HEK293 (cell line): ENCODE data around the gene PITRM1.

Experiments
- MZF1 ChIP-seq: fragments of 450-650 bp; formaldehyde crosslinking; IDR thresholded peaks from 2 replicates; pipeline ENCODE4 v1.5.1; 2017; ENCODE audit warnings: missing biosample characterization, missing genetic modification characterization, borderline replicate concordance
- SALL2 ChIP-seq: fragments of 450-650 bp; formaldehyde crosslinking; IDR thresholded peaks from 2 replicates; pipeline ENCODE4 v1.5.0; 2017; ENCODE audit warnings: missing biosample characterization, mild to moderate bottlenecking, missing genetic modification characterization, borderline replicate concordance
- TRIM28 ChIP-seq: IDR thresholded peaks from 2 replicates; pipeline ENCODE4 v1.6.1; 2011; ENCODE audit warnings: low read length, control low read depth, borderline replicate concordance
- ZBTB44 ChIP-seq: fragments of 450-650 bp; IDR thresholded peaks from 2 replicates; pipeline ENCODE4 v1.5.1; 2018; ENCODE audit warnings: missing biosample characterization, mild to moderate bottlenecking, missing genetic modification characterization
- ZBTB48 ChIP-seq: fragments of 450-650 bp; formaldehyde crosslinking; IDR thresholded peaks from 2 replicates; pipeline ENCODE4 v1.5.1; 2016; ENCODE audit warnings: missing biosample characterization, missing genetic modification characterization
- ZNF155 ChIP-seq: fragments of 450-650 bp; formaldehyde crosslinking; IDR thresholded peaks from 2 replicates; pipeline ENCODE4 v1.5.1; 2016; ENCODE audit warnings: missing biosample characterization, missing genetic modification characterization
- ZNF169 ChIP-seq: fragments of 450-650 bp; formaldehyde crosslinking; IDR thresholded peaks from 2 replicates; pipeline ENCODE4 v1.5.1; 2016; ENCODE audit warnings: missing biosample characterization, missing genetic modification characterization
- ZNF174 ChIP-seq: fragments of 450-650 bp; formaldehyde crosslinking; IDR thresholded peaks from 2 replicates; pipeline ENCODE4 v1.5.0; 2017; ENCODE audit warnings: missing biosample characterization, mild to moderate bottlenecking, missing genetic modification characterization
- ZNF175 ChIP-seq: fragments of 450-650 bp; formaldehyde crosslinking; IDR thresholded peaks from 2 replicates; pipeline ENCODE4 v1.5.1; 2016; ENCODE audit warnings: missing biosample characterization, missing genetic modification characterization
- ZNF223 ChIP-seq: fragments of 450-650 bp; formaldehyde crosslinking; IDR thresholded peaks from 2 replicates; pipeline ENCODE4 v1.5.1; 2016; ENCODE audit warnings: missing biosample characterization, missing genetic modification characterization
- ZNF248 ChIP-seq: fragments of 450-650 bp; formaldehyde crosslinking; IDR thresholded peaks from 2 replicates; pipeline ENCODE4 v1.5.1; 2017; ENCODE audit warnings: missing biosample characterization, missing genetic modification characterization
- ZNF280C ChIP-seq: fragments of 450-650 bp; formaldehyde crosslinking; IDR thresholded peaks from 2 replicates; pipeline ENCODE4 v1.5.1; 2016; ENCODE audit warnings: missing biosample characterization, missing genetic modification characterization
- ZNF548 ChIP-seq: fragments of 450-650 bp; formaldehyde crosslinking; IDR thresholded peaks from 2 replicates; pipeline ENCODE4 v1.5.1; 2016; ENCODE audit warnings: missing biosample characterization, missing genetic modification characterization
- TF ChIP-seq, protein P1 (sequence below): fragments of 450-650 bp; formaldehyde crosslinking; IDR thresholded peaks from 2 replicates; pipeline ENCODE4 v1.5.1; 2016; ENCODE audit warnings: missing biosample characterization, missing genetic modification characterization, borderline replicate concordance
- TF ChIP-seq, protein P2 (sequence below): fragments of 450-650 bp; formaldehyde crosslinking; IDR thresholded peaks from 2 replicates; pipeline ENCODE4 v1.5.1; 2016; ENCODE audit warnings: missing biosample characterization, missing genetic modification characterization
- TF ChIP-seq, protein P3 (sequence below): fragments of 450-650 bp; formaldehyde crosslinking; IDR thresholded peaks from 2 replicates; pipeline ENCODE4 v1.5.1; 2016; ENCODE audit warnings: missing biosample characterization, missing genetic modification characterization
- TF ChIP-seq, protein P4 (sequence below): fragments of 450-650 bp; formaldehyde crosslinking; IDR thresholded peaks from 2 replicates; pipeline ENCODE4 v1.5.1; 2016; ENCODE audit warnings: missing biosample characterization, missing genetic modification characterization
- TF ChIP-seq, protein P5 (sequence below): fragments of 450-650 bp; formaldehyde crosslinking; IDR thresholded peaks from 2 replicates; pipeline ENCODE4 v1.5.1; 2016; ENCODE audit warnings: missing biosample characterization, missing genetic modification characterization

The PITRM1 gene

GRCh38 chr10:3197348-3198003 lies 24.9 kb upstream of the PITRM1 start (continued):
- TF ChIP-seq MZF1 (tag by site-specific recombination) (peak; percentile 50; the same call in 1 of the 2 replicates), ZNF175 (tag by site-specific recombination) (no peak), TRIM28 (peak; percentile 88), ZNF169 (tag by site-specific recombination) (no peak), ZNF280C (tag by site-specific recombination) (no peak), ZNF174 (tag by site-specific recombination) (no peak), ZNF248 (tag by site-specific recombination) (no peak), ZNF155 (no peak), SALL2 (tag by site-specific recombination) (no peak), ZBTB44 (tag by site-specific recombination) (peak; percentile 53; the same call in 1 of the 2 replicates), ZBTB48 (peak; percentile 88), ZNF548 (tag by site-specific recombination) (no peak), ZNF223 (tag by site-specific recombination) (no peak)
- TF ChIP-seq, protein P1, sequence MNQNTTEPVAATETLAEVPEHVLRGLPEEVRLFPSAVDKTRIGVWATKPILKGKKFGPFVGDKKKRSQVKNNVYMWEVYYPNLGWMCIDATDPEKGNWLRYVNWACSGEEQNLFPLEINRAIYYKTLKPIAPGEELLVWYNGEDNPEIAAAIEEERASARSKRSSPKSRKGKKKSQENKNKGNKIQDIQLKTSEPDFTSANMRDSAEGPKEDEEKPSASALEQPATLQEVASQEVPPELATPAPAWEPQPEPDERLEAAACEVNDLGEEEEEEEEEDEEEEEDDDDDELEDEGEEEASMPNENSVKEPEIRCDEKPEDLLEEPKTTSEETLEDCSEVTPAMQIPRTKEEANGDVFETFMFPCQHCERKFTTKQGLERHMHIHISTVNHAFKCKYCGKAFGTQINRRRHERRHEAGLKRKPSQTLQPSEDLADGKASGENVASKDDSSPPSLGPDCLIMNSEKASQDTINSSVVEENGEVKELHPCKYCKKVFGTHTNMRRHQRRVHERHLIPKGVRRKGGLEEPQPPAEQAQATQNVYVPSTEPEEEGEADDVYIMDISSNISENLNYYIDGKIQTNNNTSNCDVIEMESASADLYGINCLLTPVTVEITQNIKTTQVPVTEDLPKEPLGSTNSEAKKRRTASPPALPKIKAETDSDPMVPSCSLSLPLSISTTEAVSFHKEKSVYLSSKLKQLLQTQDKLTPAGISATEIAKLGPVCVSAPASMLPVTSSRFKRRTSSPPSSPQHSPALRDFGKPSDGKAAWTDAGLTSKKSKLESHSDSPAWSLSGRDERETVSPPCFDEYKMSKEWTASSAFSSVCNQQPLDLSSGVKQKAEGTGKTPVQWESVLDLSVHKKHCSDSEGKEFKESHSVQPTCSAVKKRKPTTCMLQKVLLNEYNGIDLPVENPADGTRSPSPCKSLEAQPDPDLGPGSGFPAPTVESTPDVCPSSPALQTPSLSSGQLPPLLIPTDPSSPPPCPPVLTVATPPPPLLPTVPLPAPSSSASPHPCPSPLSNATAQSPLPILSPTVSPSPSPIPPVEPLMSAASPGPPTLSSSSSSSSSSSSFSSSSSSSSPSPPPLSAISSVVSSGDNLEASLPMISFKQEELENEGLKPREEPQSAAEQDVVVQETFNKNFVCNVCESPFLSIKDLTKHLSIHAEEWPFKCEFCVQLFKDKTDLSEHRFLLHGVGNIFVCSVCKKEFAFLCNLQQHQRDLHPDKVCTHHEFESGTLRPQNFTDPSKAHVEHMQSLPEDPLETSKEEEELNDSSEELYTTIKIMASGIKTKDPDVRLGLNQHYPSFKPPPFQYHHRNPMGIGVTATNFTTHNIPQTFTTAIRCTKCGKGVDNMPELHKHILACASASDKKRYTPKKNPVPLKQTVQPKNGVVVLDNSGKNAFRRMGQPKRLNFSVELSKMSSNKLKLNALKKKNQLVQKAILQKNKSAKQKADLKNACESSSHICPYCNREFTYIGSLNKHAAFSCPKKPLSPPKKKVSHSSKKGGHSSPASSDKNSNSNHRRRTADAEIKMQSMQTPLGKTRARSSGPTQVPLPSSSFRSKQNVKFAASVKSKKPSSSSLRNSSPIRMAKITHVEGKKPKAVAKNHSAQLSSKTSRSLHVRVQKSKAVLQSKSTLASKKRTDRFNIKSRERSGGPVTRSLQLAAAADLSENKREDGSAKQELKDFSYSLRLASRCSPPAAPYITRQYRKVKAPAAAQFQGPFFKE (tag by site-specific recombination): no peak
- TF ChIP-seq, protein P2, sequence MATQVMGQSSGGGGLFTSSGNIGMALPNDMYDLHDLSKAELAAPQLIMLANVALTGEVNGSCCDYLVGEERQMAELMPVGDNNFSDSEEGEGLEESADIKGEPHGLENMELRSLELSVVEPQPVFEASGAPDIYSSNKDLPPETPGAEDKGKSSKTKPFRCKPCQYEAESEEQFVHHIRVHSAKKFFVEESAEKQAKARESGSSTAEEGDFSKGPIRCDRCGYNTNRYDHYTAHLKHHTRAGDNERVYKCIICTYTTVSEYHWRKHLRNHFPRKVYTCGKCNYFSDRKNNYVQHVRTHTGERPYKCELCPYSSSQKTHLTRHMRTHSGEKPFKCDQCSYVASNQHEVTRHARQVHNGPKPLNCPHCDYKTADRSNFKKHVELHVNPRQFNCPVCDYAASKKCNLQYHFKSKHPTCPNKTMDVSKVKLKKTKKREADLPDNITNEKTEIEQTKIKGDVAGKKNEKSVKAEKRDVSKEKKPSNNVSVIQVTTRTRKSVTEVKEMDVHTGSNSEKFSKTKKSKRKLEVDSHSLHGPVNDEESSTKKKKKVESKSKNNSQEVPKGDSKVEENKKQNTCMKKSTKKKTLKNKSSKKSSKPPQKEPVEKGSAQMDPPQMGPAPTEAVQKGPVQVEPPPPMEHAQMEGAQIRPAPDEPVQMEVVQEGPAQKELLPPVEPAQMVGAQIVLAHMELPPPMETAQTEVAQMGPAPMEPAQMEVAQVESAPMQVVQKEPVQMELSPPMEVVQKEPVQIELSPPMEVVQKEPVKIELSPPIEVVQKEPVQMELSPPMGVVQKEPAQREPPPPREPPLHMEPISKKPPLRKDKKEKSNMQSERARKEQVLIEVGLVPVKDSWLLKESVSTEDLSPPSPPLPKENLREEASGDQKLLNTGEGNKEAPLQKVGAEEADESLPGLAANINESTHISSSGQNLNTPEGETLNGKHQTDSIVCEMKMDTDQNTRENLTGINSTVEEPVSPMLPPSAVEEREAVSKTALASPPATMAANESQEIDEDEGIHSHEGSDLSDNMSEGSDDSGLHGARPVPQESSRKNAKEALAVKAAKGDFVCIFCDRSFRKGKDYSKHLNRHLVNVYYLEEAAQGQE (tag by site-specific recombination): peak; percentile 43; the same call in 1 of the 2 replicates
- TF ChIP-seq, protein P3, sequence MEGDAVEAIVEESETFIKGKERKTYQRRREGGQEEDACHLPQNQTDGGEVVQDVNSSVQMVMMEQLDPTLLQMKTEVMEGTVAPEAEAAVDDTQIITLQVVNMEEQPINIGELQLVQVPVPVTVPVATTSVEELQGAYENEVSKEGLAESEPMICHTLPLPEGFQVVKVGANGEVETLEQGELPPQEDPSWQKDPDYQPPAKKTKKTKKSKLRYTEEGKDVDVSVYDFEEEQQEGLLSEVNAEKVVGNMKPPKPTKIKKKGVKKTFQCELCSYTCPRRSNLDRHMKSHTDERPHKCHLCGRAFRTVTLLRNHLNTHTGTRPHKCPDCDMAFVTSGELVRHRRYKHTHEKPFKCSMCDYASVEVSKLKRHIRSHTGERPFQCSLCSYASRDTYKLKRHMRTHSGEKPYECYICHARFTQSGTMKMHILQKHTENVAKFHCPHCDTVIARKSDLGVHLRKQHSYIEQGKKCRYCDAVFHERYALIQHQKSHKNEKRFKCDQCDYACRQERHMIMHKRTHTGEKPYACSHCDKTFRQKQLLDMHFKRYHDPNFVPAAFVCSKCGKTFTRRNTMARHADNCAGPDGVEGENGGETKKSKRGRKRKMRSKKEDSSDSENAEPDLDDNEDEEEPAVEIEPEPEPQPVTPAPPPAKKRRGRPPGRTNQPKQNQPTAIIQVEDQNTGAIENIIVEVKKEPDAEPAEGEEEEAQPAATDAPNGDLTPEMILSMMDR (tag by site-specific recombination): peak; percentile 87
- TF ChIP-seq, protein P4, sequence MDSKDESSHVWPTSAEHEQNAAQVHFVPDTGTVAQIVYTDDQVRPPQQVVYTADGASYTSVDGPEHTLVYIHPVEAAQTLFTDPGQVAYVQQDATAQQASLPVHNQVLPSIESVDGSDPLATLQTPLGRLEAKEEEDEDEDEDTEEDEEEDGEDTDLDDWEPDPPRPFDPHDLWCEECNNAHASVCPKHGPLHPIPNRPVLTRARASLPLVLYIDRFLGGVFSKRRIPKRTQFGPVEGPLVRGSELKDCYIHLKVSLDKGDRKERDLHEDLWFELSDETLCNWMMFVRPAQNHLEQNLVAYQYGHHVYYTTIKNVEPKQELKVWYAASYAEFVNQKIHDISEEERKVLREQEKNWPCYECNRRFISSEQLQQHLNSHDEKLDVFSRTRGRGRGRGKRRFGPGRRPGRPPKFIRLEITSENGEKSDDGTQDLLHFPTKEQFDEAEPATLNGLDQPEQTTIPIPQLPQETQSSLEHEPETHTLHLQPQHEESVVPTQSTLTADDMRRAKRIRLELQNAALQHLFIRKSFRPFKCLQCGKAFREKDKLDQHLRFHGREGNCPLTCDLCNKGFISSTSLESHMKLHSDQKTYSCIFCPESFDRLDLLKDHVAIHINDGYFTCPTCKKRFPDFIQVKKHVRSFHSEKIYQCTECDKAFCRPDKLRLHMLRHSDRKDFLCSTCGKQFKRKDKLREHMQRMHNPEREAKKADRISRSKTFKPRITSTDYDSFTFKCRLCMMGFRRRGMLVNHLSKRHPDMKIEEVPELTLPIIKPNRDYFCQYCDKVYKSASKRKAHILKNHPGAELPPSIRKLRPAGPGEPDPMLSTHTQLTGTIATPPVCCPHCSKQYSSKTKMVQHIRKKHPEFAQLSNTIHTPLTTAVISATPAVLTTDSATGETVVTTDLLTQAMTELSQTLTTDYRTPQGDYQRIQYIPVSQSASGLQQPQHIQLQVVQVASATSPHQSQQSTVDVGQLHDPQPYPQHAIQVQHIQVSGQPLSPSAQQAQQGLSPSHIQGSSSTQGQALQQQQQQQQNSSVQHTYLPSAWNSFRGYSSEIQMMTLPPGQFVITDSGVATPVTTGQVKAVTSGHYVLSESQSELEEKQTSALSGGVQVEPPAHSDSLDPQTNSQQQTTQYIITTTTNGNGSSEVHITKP: peak; percentile 91
- TF ChIP-seq, protein P5, sequence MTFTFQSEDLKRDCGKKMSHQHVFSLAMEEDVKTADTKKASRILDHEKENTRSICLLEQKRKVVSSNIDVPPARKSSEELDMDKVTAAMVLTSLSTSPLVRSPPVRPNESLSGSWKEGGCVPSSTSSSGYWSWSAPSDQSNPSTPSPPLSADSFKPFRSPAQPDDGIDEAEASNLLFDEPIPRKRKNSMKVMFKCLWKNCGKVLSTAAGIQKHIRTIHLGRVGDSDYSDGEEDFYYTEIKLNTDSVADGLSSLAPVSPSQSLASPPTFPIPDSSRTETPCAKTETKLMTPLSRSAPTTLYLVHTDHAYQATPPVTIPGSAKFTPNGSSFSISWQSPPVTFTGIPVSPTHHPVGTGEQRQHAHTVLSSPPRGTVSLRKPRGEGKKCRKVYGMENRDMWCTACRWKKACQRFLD: no peak
